T-helper 9 cell (primary cell): Measurements from ENCODE around the gene SCRT2.
A peak's percentile ranks its signal among the peaks of the same experiment; 100 is the strongest.
"Not testable (repeated sequence)": the region's sequence is repeated elsewhere in the genome, so short reads cannot be mapped to it uniquely, and the experiment has no call there.

Experiments used
- DNase-seq: peaks from one replicate; pipeline ENCODE4 v3.0.0-alpha.2; 2020

SCRT2 gene

GRCh38 chr20:650954-651353 is 24.6 kb downstream of the SCRT2 start:
- DNase-seq, result no peak

GRCh38 chr20:650281-650680 is 25.3 kb downstream of the SCRT2 start:
- DNase-seq, result no peak

- DNase-seq, result no peak
Observed at GRCh38 chr20:647479-648019, 28.1 kb downstream of the SCRT2 start.

- DNase-seq, result no peak
Observed at GRCh38 chr20:646868-647233, 28.8 kb downstream of the SCRT2 start.

GRCh38 chr20:646107-646867 is 29.3 kb downstream of the SCRT2 start:
- DNase-seq, result no peak

- peak; percentile 52 for DNase-seq
Observed at GRCh38 chr20:645318-646106, 30.1 kb downstream of the SCRT2 start.

- no peak for DNase-seq
Observed at GRCh38 chr20:644692-645317, 30.8 kb downstream of the SCRT2 start.

- no peak for DNase-seq
Observed at GRCh38 chr20:642398-643174, 33.0 kb downstream of the SCRT2 start.

- DNase-seq, result not testable (repeated sequence)
Observed at GRCh38 chr20:642013-642397, 33.6 kb downstream of the SCRT2 start.

GRCh38 chr20:641516-641875 is 34.1 kb downstream of the SCRT2 start:
- DNase-seq, result no peak

- no peak for DNase-seq
Observed at GRCh38 chr20:640674-641515, 34.7 kb downstream of the SCRT2 start.

- DNase-seq, result no peak
Observed at GRCh38 chr20:638579-638978, 37.0 kb downstream of the SCRT2 start.

- DNase-seq, result no peak
Observed at GRCh38 chr20:637559-637958, 38.0 kb downstream of the SCRT2 start.

- no peak for DNase-seq
Observed at GRCh38 chr20:635893-636338, 39.7 kb downstream of the SCRT2 start.

GRCh38 chr20:635028-635892 is 40.3 kb downstream of the SCRT2 start:
- DNase-seq, result no peak

- no peak for DNase-seq
Observed at GRCh38 chr20:634148-634925, 41.3 kb downstream of the SCRT2 start.

- no peak for DNase-seq
Observed at GRCh38 chr20:631101-631500, 44.5 kb downstream of the SCRT2 start.

- no peak for DNase-seq
Observed at GRCh38 chr20:626579-626978, 49.0 kb downstream of the SCRT2 start.

GRCh38 chr20:625360-625932 is 50.2 kb downstream of the SCRT2 start:
- no peak for DNase-seq

GRCh38 chr20:623704-624103 is 51.9 kb downstream of the SCRT2 start:
- no peak for DNase-seq
